ENCODE data around the gene GOLGA6L9. TPM values are rescaled to one million over a fixed set of nuclear protein-coding genes. Genes with fewer than 3 reads are reported as not detected.
"Not testable (repeated sequence)": the region's sequence is repeated elsewhere in the genome, so short reads cannot be mapped to it uniquely, and the experiment has no call there.

GOLGA6L9 gene
- polyA plus RNA-seq, 3 donors = 6.6 to 21.7 (median 20.6) TPM

GRCh38 chr15:82457336-82457735 is 27.7 kb downstream of the GOLGA6L9 start:
- DNase-seq = not testable (repeated sequence)

DNA sequence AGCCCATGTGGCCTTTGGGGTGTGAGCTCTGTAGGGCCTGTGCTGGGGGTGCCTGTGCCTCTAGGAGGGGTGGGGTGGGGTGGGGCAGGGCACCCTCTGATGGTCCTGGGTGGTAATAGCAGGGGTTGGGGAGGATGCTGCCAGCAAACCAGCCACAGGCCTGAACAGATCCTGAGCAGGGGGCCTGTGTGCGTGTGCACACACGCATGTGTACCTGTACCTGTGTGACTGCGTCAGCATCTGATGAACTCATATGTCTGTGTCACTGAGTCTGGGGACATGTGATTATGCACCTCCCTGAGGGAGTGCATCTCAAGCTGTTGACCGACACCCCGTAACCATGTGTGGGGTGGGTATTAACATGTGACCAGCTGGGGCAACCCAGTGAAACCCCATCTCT is 36.0 kb downstream of the GOLGA6L9 start:
- DNase-seq = not testable (repeated sequence)

- not testable (repeated sequence) for DNase-seq
Measured at GRCh38 chr15:82468205-82468604, 38.6 kb downstream of the GOLGA6L9 start.

DNA sequence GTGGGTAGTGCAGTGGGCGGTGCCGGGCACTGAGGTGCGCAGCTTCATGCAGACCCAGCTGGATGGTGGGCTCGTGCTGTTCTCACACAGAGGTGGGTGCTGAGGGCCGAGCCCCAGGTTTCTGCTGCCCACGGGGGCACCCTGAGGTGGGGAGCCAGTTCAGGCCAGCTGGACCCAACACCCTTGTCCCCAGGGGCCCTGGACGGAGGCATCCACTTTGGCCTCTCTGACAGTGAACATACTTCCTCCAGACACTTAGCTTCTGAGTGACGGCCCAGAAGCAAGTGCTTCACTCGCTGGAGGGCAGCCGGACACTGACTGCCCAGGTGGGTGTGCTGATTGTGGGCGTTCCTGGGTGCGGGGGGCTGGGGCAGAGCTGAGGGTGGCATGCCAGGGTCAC is 39.8 kb downstream of the GOLGA6L9 start:
- not testable (repeated sequence) for DNase-seq

GRCh38 chr15:82472269-82472982 is 42.8 kb downstream of the GOLGA6L9 start:
- DNase-seq = not testable (repeated sequence)

DNA sequence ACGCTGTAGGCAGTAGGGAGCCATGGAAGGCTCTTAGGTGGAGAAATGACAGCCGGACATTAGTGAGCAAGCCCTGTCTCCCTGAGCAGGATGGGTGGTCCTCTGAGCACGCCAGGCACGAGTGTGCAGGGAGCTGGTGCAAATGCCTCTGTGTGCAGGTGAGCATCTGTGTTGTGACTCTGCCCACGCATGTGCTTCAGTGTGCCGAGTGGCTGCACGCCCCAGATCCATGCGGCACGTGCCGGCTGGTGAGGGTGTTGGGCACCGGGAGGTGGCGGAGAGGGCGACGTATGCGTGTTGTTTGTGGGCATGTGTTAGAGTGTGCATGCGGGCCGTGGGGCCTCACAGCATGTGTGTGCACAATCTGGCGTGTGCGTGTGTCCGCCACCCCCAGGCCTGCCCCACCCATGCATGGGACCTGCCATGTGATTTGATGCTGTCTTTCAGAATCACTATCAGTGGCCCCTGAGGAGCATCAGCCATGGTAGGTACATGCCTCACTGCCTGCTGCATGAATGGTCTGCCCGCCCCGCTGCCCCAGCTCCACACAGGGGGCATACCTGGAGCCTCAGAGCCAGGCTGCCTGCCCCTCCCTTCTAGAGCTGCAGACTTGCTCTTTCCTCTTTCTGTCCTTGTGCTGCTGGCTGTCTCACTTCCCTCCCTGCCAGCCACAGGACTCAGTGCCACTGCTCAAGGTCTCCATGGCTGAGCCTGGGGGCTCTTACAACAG is 45.1 kb downstream of the GOLGA6L9 start:
- DNase-seq = not testable (repeated sequence)

DNA sequence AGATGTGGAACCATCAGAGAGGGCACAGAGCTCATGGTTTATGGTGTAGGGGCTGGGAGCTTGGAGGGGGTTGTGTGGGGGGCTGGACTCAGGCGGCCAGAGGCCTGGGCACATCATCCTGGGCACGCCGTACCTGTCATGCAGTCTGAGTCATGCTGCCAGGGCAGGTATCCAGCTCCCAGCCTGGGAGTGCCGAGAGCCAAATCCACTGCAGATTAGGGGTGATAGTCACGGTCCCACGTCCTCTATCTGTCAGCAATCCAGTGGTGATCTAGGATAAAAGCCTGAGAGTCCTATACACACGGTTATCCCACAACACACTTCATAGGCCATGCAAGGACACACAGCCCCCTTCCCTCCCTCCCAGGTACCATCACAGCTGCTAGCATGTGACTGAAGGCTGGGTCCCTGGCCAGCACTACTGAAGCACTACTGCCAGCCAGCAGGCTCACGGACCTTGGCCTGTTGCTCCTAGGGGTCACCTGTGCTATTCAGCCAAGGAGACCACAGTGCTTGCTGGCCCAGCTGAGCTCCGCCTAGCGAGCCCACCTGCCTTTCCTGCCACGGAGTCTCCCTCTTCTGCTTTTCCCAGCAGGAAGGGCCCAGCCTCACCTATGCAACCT is 45.8 kb downstream of the GOLGA6L9 start:
- not testable (repeated sequence) for DNase-seq

GRCh38 chr15:82476697-82477342 is 47.2 kb downstream of the GOLGA6L9 start:
- not testable (repeated sequence) for DNase-seq

- DNase-seq = not testable (repeated sequence)
Measured at GRCh38 chr15:82477343-82478057, 47.9 kb downstream of the GOLGA6L9 start.

Other genes starting within 250 kb of the GOLGA6L9 start
- 10 to 100 TPM; 18.6 to 23.9 (median 22.9) TPM for gene EFL1, start 167.1 kb upstream of the GOLGA6L9 start, polyA plus RNA-seq (ENCODE audit: insufficient read length in 3 of 3)
- gene SAXO2, start 167.0 kb upstream of the GOLGA6L9 start, polyA plus RNA-seq (ENCODE audit: insufficient read length in 3 of 3) = 1 to 10 TPM; 4.4 to 9.3 (median 7.7) TPM
- gene GOLGA6L10, start 80.3 kb upstream of the GOLGA6L9 start, polyA plus RNA-seq (ENCODE audit: insufficient read length in 3 of 3) = 10 to 100 TPM in 1 of 3 donors, 1 to 10 TPM in 1, under 1 TPM in 1; 0.57 to 15.9 (median 9.3) TPM
- 1,000 to 10,000 TPM; 1,921 to 2,548 (median 1,946) TPM for gene RPS17, start 110.6 kb downstream of the GOLGA6L9 start, polyA plus RNA-seq (ENCODE audit: insufficient read length in 3 of 3)
- gene CPEB1, start 217.5 kb downstream of the GOLGA6L9 start, polyA plus RNA-seq (ENCODE audit: insufficient read length in 3 of 3) = 1 to 10 TPM; 2.0 to 3.2 (median 2.3) TPM